Activated CD8-positive, alpha-beta memory T cell treated with anti-CD3 and anti-CD28 coated beads, Interleukin-2, amount 50 U/mL, for 24 hours (primary cell): Measurements from ENCODE around the gene VEGFD.

Experiments used
- DNase-seq: peaks from one replicate; pipeline ENCODE4 v3.0.0-alpha.2; 2020; ENCODE audit errors: extremely low read depth

The VEGFD gene

GRCh38 chrX:15301924-15302323 lies 82.3 kb downstream of the VEGFD start:
- DNase-seq: no peak

- DNase-seq: no peak
These were observed 84.0 kb downstream of the VEGFD start for GRCh38 chrX:15299941-15300851.

- DNase-seq: no peak
These were observed 85.4 kb downstream of the VEGFD start for GRCh38 chrX:15298780-15299179.

- no peak for DNase-seq
These were observed 86.0 kb downstream of the VEGFD start for GRCh38 chrX:15298201-15298600.
